ENCODE data around the gene GRIA4. TPM values are rescaled to one million over a fixed set of nuclear protein-coding genes. Genes with fewer than 3 reads are reported as not detected.

The GRIA4 gene
- total and polyA plus RNA-seq, 2 of the 13 experiments (the other 11 are each of a cell fraction or from before 2014, with no cell fraction given): not detected

DNA sequence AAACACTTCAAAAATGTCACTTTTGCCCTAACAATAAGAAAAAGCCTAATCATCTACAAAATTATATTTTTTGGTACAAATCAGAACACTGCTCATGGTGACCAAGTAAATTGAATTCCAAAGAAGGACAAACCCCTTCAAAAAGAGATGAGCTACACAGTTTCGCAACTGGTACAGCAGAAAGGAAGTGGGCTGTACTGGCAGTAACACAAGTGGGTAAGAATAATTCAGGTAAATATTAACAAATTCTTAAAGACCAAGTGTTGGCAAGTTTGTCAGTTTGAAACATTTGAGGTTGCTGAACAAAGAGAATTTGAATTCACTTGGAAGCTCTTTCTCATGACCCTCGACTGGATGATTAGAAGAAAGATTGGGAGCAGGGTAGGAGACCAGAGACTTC, 376.7 kb downstream of the GRIA4 start:
- no peak for DNase-seq (ENCODE audit: low spot score)
- POLR2A ChIA-PET: no interaction called here
- BruUV-seq (replicated peaks): no TSS peak
- Histone ChIP-seq H3K36me3 (replicated peaks in 1 of 2; ENCODE audit: control insufficient read depth in 1 of 2, insufficient read depth in 2 of 2, low read length in 2 of 2) (no peaks in the 10 kb centered on the region), H3K4me3 (replicated peaks in 1 of 3; ENCODE audit: insufficient read depth in 1 of 3, low read depth in 2 of 3, low read length in 3 of 3) (no peak overlapping the region), H3K9me3 (ENCODE audit: low read length) (no peaks in the 10 kb centered on the region), H2AFZ (ENCODE audit: low read length) (no peak overlapping the region), H3K79me2 (ENCODE audit: insufficient read depth, low read length) (no peaks in the 10 kb centered on the region), H3K4me1 (ENCODE audit: insufficient read depth, low read length) (no peaks in the 10 kb centered on the region), H3K27me3 (ENCODE audit: control insufficient read depth in 1 of 2, insufficient read depth in 2 of 2, low read length in 2 of 2) (no peaks in the 10 kb centered on the region), H3K4me2 (ENCODE audit: low read depth, low read length) (no peak overlapping the region), H3K27ac (ENCODE audit: extremely low read length, insufficient read depth, low read length) (no peak overlapping the region), H3K9ac (ENCODE audit: insufficient read depth, low read depth, low read length) (no peak overlapping the region), H4K20me1 (ENCODE audit: insufficient read depth, low read length) (no peaks in the 10 kb centered on the region)
- ATAC-seq: no peak
- intact Hi-C loops (cut with micrococcal nuclease; ENCODE audit: unreplicated experiment): no loop called here
- FAIRE-seq: no peak
- CTCF ChIA-PET (ENCODE audit: low intra/inter-chr PET ratio, low total read pairs): no interaction called here
- in situ Hi-C loops (cut with HindIII; ENCODE audit: extremely low pct_ligation_motif_present, low pct_unique_long_range_greater_than_20kb): no loop called here
- no peak for TF ChIP-seq ZNF510 (CRISPR knock-in tag; IDR thresholded peaks at IDR 0.05; ENCODE audit: low read depth)
- no peak for TF ChIP-seq CHD2 (IDR thresholded peaks at IDR 0.05; ENCODE audit: low read depth, low read length)
- no peak for TF ChIP-seq IKZF4 (CRISPR knock-in tag; IDR thresholded peaks at IDR 0.05; ENCODE audit: borderline replicate concordance, low read depth, not compliant biosample characterization)
- TF ChIP-seq EEA1 (CRISPR knock-in tag; IDR thresholded peaks at IDR 0.05; ENCODE audit: borderline replicate concordance): no peak
- no peak for TF ChIP-seq SUZ12 (IDR thresholded peaks at IDR 0.05; ENCODE audit: low read depth, low read length)
- TF ChIP-seq, protein P1, sequence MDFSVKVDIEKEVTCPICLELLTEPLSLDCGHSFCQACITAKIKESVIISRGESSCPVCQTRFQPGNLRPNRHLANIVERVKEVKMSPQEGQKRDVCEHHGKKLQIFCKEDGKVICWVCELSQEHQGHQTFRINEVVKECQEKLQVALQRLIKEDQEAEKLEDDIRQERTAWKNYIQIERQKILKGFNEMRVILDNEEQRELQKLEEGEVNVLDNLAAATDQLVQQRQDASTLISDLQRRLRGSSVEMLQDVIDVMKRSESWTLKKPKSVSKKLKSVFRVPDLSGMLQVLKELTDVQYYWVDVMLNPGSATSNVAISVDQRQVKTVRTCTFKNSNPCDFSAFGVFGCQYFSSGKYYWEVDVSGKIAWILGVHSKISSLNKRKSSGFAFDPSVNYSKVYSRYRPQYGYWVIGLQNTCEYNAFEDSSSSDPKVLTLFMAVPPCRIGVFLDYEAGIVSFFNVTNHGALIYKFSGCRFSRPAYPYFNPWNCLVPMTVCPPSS (IDR thresholded peaks at IDR 0.05): no peak
- no peak for TF ChIP-seq ARNT (IDR thresholded peaks at IDR 0.05)
- no peak for TF ChIP-seq SIN3B (IDR thresholded peaks at IDR 0.05; ENCODE audit: low read length)
- no peak for TF ChIP-seq ZNF660 (CRISPR knock-in tag; IDR thresholded peaks at IDR 0.05; ENCODE audit: borderline replicate concordance, low read depth)
- TF ChIP-seq ZNF343 (CRISPR knock-in tag; IDR thresholded peaks at IDR 0.05): no peak
- no peak for TF ChIP-seq THAP7 (CRISPR knock-in tag; IDR thresholded peaks at IDR 0.05)
- TF ChIP-seq ETV5 (CRISPR knock-in tag; IDR thresholded peaks at IDR 0.05; ENCODE audit: borderline replicate concordance): no peak
- TF ChIP-seq, protein P2, sequence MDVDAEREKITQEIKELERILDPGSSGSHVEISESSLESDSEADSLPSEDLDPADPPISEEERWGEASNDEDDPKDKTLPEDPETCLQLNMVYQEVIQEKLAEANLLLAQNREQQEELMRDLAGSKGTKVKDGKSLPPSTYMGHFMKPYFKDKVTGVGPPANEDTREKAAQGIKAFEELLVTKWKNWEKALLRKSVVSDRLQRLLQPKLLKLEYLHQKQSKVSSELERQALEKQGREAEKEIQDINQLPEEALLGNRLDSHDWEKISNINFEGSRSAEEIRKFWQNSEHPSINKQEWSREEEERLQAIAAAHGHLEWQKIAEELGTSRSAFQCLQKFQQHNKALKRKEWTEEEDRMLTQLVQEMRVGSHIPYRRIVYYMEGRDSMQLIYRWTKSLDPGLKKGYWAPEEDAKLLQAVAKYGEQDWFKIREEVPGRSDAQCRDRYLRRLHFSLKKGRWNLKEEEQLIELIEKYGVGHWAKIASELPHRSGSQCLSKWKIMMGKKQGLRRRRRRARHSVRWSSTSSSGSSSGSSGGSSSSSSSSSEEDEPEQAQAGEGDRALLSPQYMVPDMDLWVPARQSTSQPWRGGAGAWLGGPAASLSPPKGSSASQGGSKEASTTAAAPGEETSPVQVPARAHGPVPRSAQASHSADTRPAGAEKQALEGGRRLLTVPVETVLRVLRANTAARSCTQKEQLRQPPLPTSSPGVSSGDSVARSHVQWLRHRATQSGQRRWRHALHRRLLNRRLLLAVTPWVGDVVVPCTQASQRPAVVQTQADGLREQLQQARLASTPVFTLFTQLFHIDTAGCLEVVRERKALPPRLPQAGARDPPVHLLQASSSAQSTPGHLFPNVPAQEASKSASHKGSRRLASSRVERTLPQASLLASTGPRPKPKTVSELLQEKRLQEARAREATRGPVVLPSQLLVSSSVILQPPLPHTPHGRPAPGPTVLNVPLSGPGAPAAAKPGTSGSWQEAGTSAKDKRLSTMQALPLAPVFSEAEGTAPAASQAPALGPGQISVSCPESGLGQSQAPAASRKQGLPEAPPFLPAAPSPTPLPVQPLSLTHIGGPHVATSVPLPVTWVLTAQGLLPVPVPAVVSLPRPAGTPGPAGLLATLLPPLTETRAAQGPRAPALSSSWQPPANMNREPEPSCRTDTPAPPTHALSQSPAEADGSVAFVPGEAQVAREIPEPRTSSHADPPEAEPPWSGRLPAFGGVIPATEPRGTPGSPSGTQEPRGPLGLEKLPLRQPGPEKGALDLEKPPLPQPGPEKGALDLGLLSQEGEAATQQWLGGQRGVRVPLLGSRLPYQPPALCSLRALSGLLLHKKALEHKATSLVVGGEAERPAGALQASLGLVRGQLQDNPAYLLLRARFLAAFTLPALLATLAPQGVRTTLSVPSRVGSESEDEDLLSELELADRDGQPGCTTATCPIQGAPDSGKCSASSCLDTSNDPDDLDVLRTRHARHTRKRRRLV (CRISPR knock-in tag; IDR thresholded peaks at IDR 0.05): no peak
- whole genome bisulfite sequencing (ENCODE audit: low lambda C conversion rate): 0% methylated on average over 2 of the region's 2 CpGs
